HG03139 (cell line): ENCODE measurements around the gene SPATA46.
A peak's percentile ranks its signal among the peaks of the same experiment; 100 is the strongest.

Source experiments
- ATAC-seq: cut with Tn5 transposase; IDR thresholded peaks from one replicate; pipeline ENCODE4 v1.9.1; 2021; ENCODE audit not compliant: unreplicated experiment

The SPATA46 gene

GRCh38 chr1:162375463-162375862, 1.2 kb downstream of the SPATA46 start:
- ATAC-seq = no peak

GRCh38 chr1:162374406-162374805, 2.2 kb downstream of the SPATA46 start:
- no peak for ATAC-seq

- ATAC-seq = no peak
Observed at GRCh38 chr1:162373541-162374260, 3.0 kb downstream of the SPATA46 start.

- ATAC-seq = no peak
Observed at GRCh38 chr1:162373072-162373427, 3.6 kb downstream of the SPATA46 start.

- ATAC-seq = no peak
Observed at GRCh38 chr1:162372159-162373071, 4.2 kb downstream of the SPATA46 start.

- no peak for ATAC-seq
Observed at GRCh38 chr1:162371611-162372010, 5.0 kb downstream of the SPATA46 start.

GRCh38 chr1:162370721-162371120, 5.9 kb downstream of the SPATA46 start:
- ATAC-seq = no peak

- no peak for ATAC-seq
Observed at GRCh38 chr1:162370161-162370560, 6.5 kb downstream of the SPATA46 start.

- no peak for ATAC-seq
Observed at GRCh38 chr1:162369571-162369970, 7.1 kb downstream of the SPATA46 start.

- ATAC-seq = no peak
Observed at GRCh38 chr1:162368451-162368850, 8.2 kb downstream of the SPATA46 start.

GRCh38 chr1:162367772-162368171, 8.9 kb downstream of the SPATA46 start:
- no peak for ATAC-seq

GRCh38 chr1:162367073-162367472, 9.6 kb downstream of the SPATA46 start:
- ATAC-seq = no peak

GRCh38 chr1:162366671-162367070, 10.0 kb downstream of the SPATA46 start:
- no peak for ATAC-seq

GRCh38 chr1:162366149-162366548, 10.5 kb downstream of the SPATA46 start:
- ATAC-seq = no peak

- ATAC-seq = no peak
Observed at GRCh38 chr1:162365284-162366020, 11.2 kb downstream of the SPATA46 start.

- no peak for ATAC-seq
Observed at GRCh38 chr1:162364498-162364897, 12.2 kb downstream of the SPATA46 start.

- ATAC-seq = no peak
Observed at GRCh38 chr1:162363823-162364222, 12.8 kb downstream of the SPATA46 start.

GRCh38 chr1:162361349-162361748, 15.3 kb downstream of the SPATA46 start:
- peak; percentile 33 for ATAC-seq

- ATAC-seq = no peak
Observed at GRCh38 chr1:162360874-162361260, 15.8 kb downstream of the SPATA46 start.

GRCh38 chr1:162360237-162360873, 16.3 kb downstream of the SPATA46 start:
- no peak for ATAC-seq
